ENCODE results near the gene REEP6. TPM values are rescaled to one million over a fixed set of nuclear protein-coding genes. Genes with fewer than 3 reads are reported as not detected.
A peak's percentile ranks its signal among the peaks of the same experiment; 100 is the strongest.

REEP6 gene
- total and polyA plus RNA-seq, 10 donors = 0.65 to 2.6 (median 1.6) TPM; not detected in 1

DNA sequence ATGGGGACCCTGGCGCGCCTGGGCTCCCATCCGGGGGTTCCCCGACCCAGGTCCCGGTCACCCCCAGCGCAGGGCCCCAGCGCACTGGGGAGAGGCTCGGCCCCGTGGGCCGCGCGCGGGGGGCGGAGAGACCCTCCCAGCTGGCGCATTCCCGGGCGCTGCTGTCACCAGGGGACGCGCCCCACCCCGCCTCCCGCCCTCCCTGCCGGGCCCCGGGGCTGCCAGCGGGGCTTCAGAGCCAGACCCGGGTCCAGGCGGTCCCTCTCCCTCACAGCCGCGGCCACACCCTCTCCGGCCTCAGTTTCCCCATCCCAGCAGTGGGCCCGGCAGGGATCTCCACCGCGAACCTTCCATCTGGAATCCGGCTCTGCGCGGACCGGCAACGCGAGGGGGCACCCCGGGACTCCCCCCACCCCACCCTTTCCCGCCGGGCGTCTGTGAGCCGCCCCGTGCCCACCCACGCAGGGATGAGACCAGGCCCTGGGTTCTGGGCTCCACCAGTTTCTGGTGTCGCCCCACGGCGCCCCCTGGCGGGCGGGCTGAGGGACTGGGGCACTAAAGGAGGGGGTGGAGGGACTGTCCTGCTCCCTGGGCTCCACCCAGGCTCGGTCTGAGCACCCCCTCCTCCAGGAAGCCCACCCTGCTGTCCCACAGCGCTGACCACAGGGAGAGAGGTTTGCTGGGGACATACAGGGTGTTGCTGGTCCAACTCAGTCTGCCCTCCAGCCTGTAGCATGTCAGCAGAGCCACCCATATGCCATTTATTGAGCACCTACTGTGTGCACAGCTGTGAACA lies 22.7 kb downstream of the REEP6 start:
- 7 to 19% (median 9%) methylated on average over 31 to 52 of the region's 52 CpGs for WGBS, 5 donors
- peak overlapping the region in 6 of 8 donors; percentile 16 to 69 (median 37) for H3K4me3 ChIP-seq
- intact Hi-C loops (cut with DNase I; ENCODE audit: low total_unique reads) = no loop called here
- H3K27me3 ChIP-seq (replicated peaks in 1 of 7) = peaks cover 0 to 97% (median 51%) of the 10 kb centered on the region in 7 donors
- DNase-seq = peak; percentile 89
- peaks cover 5 to 23% (median 15%) of the 10 kb centered on the region in 6 donors for H3K4me1 ChIP-seq
- peak overlapping the region in 1 of 8 donors; percentile 24 for H3K27ac ChIP-seq
- no peaks in the 10 kb centered on the region for H3K36me3 ChIP-seq
- TF ChIP-seq, protein P1, sequence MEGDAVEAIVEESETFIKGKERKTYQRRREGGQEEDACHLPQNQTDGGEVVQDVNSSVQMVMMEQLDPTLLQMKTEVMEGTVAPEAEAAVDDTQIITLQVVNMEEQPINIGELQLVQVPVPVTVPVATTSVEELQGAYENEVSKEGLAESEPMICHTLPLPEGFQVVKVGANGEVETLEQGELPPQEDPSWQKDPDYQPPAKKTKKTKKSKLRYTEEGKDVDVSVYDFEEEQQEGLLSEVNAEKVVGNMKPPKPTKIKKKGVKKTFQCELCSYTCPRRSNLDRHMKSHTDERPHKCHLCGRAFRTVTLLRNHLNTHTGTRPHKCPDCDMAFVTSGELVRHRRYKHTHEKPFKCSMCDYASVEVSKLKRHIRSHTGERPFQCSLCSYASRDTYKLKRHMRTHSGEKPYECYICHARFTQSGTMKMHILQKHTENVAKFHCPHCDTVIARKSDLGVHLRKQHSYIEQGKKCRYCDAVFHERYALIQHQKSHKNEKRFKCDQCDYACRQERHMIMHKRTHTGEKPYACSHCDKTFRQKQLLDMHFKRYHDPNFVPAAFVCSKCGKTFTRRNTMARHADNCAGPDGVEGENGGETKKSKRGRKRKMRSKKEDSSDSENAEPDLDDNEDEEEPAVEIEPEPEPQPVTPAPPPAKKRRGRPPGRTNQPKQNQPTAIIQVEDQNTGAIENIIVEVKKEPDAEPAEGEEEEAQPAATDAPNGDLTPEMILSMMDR (IDR thresholded peaks at IDR 0.05 in 8 of 11, conservative IDR thresholded peaks at IDR 0.05 in 3 of 11) = peak in 10 of 11 experiments; percentile 2 to 80 (median 60)
- no peak for TF ChIP-seq POLR2AphosphoS5 (IDR thresholded peaks at IDR 0.05)
- peaks cover 0 to 5% (median 0%) of the 10 kb centered on the region in 8 donors for H3K9me3 ChIP-seq

DNA sequence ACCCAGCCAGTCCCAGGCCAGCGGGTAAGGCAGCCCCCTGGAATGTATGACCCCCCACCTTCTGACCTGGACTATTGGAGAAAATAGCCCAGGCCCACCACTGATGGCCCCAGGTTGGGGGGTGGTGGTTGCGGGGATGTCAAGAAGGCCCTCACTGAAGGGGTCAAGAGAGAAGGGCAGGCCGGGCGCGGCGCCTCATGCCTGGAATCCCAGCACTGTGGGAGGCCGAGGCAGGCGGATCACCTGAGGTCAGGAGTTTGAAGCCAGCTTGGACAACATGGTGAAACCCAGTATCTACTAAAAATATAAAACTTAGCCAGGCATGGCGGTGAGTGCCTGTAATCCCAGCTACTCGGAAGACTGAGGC lies 23.3 kb downstream of the REEP6 start:
- TF ChIP-seq POLR2AphosphoS5 (IDR thresholded peaks at IDR 0.05) = no peak
- TF ChIP-seq, protein P1 (IDR thresholded peaks at IDR 0.05 in 8 of 11, conservative IDR thresholded peaks at IDR 0.05 in 3 of 11) = no peak
- no peak for TF ChIP-seq POLR2A (IDR thresholded peaks at IDR 0.05)
- Histone ChIP-seq H3K4me3 (no peak overlapping the region), H3K4me1 (peaks cover 5 to 22% (median 15%) of the 10 kb centered on the region in 6 donors), H3K27ac (no peak overlapping the region), H3K36me3 (no peaks in the 10 kb centered on the region), H3K9me3 (peaks cover 0 to 5% (median 0%) of the 10 kb centered on the region in 8 donors), H3K27me3 (replicated peaks in 1 of 7) (peaks cover 0 to 97% (median 52%) of the 10 kb centered on the region in 7 donors)
- intact Hi-C loops (cut with DNase I; ENCODE audit: low total_unique reads) = no loop called here
- 72 to 85% (median 74%) methylated on average over 7 to 10 of the region's 10 CpGs for WGBS, 5 donors
- no peak for DNase-seq

DNA sequence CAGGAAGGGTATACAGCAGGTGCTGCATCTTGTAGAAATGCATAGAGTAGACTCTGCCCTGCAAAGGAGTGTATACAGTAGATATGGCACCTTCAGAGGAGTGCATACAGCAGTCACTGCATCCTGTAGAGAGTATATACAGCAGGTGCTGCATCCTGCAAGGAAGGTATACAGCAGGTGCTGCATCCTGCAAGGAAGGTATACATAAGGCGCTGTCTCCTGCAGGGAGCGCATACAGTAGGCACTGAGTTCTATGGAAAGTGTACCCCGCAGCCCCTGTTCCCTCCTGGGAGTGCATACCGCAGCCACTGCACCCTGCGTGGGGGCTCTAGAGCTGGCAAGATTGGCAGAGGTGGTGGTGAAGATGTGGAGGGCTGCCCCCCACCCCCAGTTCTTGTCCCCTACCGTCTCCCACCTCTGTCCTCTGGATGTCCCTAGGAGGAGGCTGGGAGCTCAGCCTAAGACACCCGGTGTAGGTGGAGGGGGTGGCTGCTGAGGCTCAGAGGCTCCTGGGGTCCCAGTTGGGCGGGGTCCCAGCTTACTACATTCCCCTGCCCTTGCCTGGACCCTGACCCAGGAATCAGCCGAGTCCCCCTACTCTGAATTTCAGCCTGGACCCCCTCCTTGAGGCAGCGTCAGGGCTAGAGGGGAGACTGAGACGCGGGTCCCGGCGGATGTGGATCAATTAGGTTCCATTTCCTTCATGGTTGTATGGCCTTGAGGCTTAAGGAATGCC lies 24.2 kb downstream of the REEP6 start:
- WGBS, 5 donors = 51 to 74% (median 68%) methylated on average over 10 to 14 of the region's 14 CpGs
- Histone ChIP-seq H3K36me3 (no peaks in the 10 kb centered on the region), H3K27me3 (replicated peaks in 1 of 7) (peaks cover 0 to 100% (median 55%) of the 10 kb centered on the region in 7 donors)

More for the DNA sequence above, 24.2 kb downstream of the REEP6 start:
- Histone ChIP-seq H3K4me1 (peaks cover 5 to 22% (median 15%) of the 10 kb centered on the region in 6 donors), H3K4me3 (no peak overlapping the region), H3K27ac (no peak overlapping the region), H3K9me3 (peaks cover 0 to 5% (median 0%) of the 10 kb centered on the region in 8 donors)
- TF ChIP-seq, protein P1 (IDR thresholded peaks at IDR 0.05 in 8 of 11, conservative IDR thresholded peaks at IDR 0.05 in 3 of 11) = no peak
- TF ChIP-seq POLR2AphosphoS5 (IDR thresholded peaks at IDR 0.05) = no peak
- TF ChIP-seq POLR2A (IDR thresholded peaks at IDR 0.05) = no peak
- intact Hi-C loops (cut with DNase I; ENCODE audit: low total_unique reads) = no loop called here
- DNase-seq = no peak
